NB4 (cell line): ENCODE measurements around the gene FKBP5.

Experiments
- POLR2A ChIP-seq: IDR thresholded peaks from 2 replicates; pipeline ENCODE4 v1.6.1; 2011; ENCODE audit warnings: mild to moderate bottlenecking; ENCODE audit not compliant: insufficient read length; ENCODE audit errors: extremely low read depth
- TF ChIP-seq, protein P1 (sequence below): IDR thresholded peaks from one replicate; pipeline ENCODE4 v1.5.1; 2012; ENCODE audit warnings: low read depth, low read length
- TF ChIP-seq, protein P2 (sequence below): IDR thresholded peaks from 2 replicates; pipeline ENCODE4 v1.6.1; 2011; ENCODE audit warnings: low read depth, low read length

DNA sequence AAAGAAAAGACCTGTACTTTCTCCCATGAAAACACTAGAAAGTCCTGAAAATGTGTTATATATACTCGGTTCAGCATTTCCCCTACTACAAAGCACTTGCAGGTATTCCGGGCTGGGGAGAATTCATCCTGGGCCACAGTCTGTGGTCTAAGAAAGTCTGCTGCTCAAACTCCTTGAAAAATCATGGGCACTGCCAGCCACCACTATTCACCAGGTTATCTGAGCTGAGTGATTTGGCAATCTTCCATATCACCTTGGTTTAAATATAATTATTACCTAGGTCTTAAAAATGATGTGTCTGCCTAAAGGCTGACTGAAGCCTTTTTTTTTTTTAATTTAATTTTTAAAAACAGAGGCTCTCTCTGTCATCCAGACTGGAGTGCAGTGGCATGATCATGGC is 11.3 kb downstream of the FKBP5 start:
- TF ChIP-seq, protein P1, sequence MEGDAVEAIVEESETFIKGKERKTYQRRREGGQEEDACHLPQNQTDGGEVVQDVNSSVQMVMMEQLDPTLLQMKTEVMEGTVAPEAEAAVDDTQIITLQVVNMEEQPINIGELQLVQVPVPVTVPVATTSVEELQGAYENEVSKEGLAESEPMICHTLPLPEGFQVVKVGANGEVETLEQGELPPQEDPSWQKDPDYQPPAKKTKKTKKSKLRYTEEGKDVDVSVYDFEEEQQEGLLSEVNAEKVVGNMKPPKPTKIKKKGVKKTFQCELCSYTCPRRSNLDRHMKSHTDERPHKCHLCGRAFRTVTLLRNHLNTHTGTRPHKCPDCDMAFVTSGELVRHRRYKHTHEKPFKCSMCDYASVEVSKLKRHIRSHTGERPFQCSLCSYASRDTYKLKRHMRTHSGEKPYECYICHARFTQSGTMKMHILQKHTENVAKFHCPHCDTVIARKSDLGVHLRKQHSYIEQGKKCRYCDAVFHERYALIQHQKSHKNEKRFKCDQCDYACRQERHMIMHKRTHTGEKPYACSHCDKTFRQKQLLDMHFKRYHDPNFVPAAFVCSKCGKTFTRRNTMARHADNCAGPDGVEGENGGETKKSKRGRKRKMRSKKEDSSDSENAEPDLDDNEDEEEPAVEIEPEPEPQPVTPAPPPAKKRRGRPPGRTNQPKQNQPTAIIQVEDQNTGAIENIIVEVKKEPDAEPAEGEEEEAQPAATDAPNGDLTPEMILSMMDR, result no peak
- TF ChIP-seq POLR2A, result no peak
- TF ChIP-seq, protein P2, sequence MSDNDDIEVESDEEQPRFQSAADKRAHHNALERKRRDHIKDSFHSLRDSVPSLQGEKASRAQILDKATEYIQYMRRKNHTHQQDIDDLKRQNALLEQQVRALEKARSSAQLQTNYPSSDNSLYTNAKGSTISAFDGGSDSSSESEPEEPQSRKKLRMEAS, result no peak
